Keratinocyte (primary cell): ENCODE data around the gene HMGXB3.

Source experiments
- CTCF ChIP-seq, 3 experiments: IDR thresholded peaks in 1 of 3; conservative IDR thresholded peaks in 1 of 3; optimal IDR thresholded peaks in 1 of 3; 2 replicates in 2 of 3; 3 replicates in 1 of 3; pipeline versions ENCODE3 to v1.5.1; 2011; ENCODE audit warnings: low read length in 3 of 3, mild to moderate bottlenecking in 3 of 3, moderate library complexity in 2 of 3, control low read depth in 1 of 3, inconsistent platforms in 1 of 3; ENCODE audit not compliant: insufficient read depth in 2 of 3; ENCODE audit errors: extremely low read depth in 1 of 3
- EZH2 ChIP-seq: IDR thresholded peaks from one replicate; pipeline ENCODE4 v1.6.1; 2012; ENCODE audit warnings: inconsistent platforms, mild to moderate bottlenecking, low read length, moderate library complexity

DNA sequence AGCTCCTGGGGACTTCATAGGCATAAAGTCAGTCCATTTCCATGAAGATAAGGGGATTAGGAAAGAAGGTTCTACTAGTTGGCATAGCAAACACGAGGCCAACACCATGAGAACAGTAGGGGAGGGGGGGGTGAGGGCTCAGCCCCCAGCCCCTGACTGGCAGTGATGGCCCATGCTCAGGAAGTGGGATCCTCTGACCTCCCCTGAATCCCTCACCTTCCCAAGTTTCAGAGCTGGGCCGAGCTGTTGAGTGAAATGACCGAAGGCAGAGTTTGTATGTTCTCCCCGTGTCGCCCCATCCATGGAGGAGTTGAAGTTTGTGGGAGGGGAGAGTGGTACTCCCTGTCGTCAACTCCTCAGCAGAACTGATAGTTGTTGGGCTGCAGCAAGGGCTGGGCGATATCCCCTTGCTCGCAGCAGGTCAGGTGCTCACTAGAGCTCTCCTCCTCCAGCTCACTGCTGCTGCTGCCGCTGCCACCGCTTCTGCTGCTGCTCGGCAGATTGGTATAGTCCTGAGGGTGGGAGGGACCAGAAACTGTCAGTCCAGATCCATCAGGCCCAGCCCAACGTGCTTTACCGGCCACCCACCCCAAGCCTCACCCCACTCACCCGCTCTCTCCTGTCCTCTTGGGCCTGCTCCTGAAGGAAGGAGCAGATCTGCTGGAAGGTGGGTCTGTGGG is 53.3 kb downstream of the HMGXB3 start:
- TF ChIP-seq CTCF (optimal IDR thresholded peaks at IDR 0.05 in 1 of 3, IDR thresholded peaks at IDR 0.05 in 1 of 3, conservative IDR thresholded peaks at IDR 0.05 in 1 of 3; ENCODE audit: extremely low read depth in 1 of 3, insufficient read depth in 2 of 3, low read length in 3 of 3) = no peak
- no peak for TF ChIP-seq EZH2
